K562 (cell line): ENCODE data around the gene NTM. TPM values are rescaled to one million over a fixed set of nuclear protein-coding genes. Genes with fewer than 3 reads are reported as not detected.

Experiments
- ATAC-seq: fragments of 200-7000 bp; cut with Tn5 transposase; 3 replicates; pipeline ENCODE4 v1.9.1; 2020; ENCODE audit warnings: moderate library complexity
- BruUV-seq: library from RNA; stranded (reverse); fragments of 400-500 nt; replicated peaks from 2 replicates; lab custom pipeline; 2021; lab: Mats Ljungman, UMichigan
- CTCF ChIA-PET: fragments of 300-600 bp; formaldehyde crosslinking; extraction: SDS; loops from one replicate; lab custom pipeline; 2021; ENCODE audit warnings: low intra/inter-chr PET ratio; lab: Yijun Ruan, JAX
- POLR2A ChIA-PET: fragments of 300-600, 350-650 bp; sonication (Branson Sonifier 250); formaldehyde crosslinking; extraction: SDS; loops from one replicate; lab custom pipeline; 2021; ENCODE audit warnings: antibody characterized with exemption, inconsistent platforms; lab: Yijun Ruan, JAX
- DNase-seq, 4 experiments: peaks; one replicate each; pipeline versions ENCODE4 v3.0.0 to v3.0.0-alpha.2; 2011 to 2018; ENCODE audit warnings: low spot score in 3 of 4, mixed read lengths in 3 of 4; ENCODE audit errors: extremely low read depth in 1 of 4
- FAIRE-seq: peaks from 2 replicates; lab custom pipeline; 2011; peaks lifted over from hg19 to GRCh38; lab: Jason Lieb, UNC
- H2AFZ ChIP-seq: 2 replicates; pipeline ENCODE4 v1.6.0; 2011; ENCODE audit warnings: low read depth, low read length, control low read depth, inconsistent platforms
- H3K27ac ChIP-seq: fragments of 200-600 bp; 3 replicates; pipeline ENCODE4 v1.8.0; 2011; ENCODE audit warnings: low read depth, mild to moderate bottlenecking, control low read depth, inconsistent platforms, low read length, moderate library complexity, mixed read lengths; ENCODE audit errors: extremely low read depth
- H3K27me3 ChIP-seq, 2 experiments: fragments of 300-600 bp in 1 of 2; 2 replicates in 1 of 2; 3 replicates in 1 of 2; pipeline versions ENCODE4 v1.6.0 to v1.8.0; 2011; ENCODE audit warnings: inconsistent platforms in 2 of 2, low read length in 2 of 2, mild to moderate bottlenecking in 1 of 2, mixed read lengths in 1 of 2, moderate library complexity in 1 of 2; ENCODE audit not compliant: control insufficient read depth in 2 of 2, insufficient read depth in 2 of 2
- H3K36me3 ChIP-seq: fragments of 300-600 bp; 3 replicates; pipeline ENCODE4 v1.8.0; 2011; ENCODE audit warnings: mild to moderate bottlenecking, low read length, inconsistent platforms; ENCODE audit not compliant: control insufficient read depth, insufficient read depth
- H3K4me1 ChIP-seq, 2 experiments: fragments of 200-600 bp in 1 of 2; replicated peaks in 1 of 2; 2 replicates in 1 of 2; 3 replicates in 1 of 2; pipeline versions ENCODE4 v1.5.1 to v1.8.0; 2011; ENCODE audit warnings: inconsistent platforms in 2 of 2, low read length in 2 of 2, mild to moderate bottlenecking in 1 of 2, mixed read lengths in 1 of 2, moderate library complexity in 1 of 2; ENCODE audit not compliant: control insufficient read depth in 2 of 2, insufficient read depth in 2 of 2
- H3K4me2 ChIP-seq: 2 replicates; pipeline ENCODE4 v1.6.1; 2011; ENCODE audit warnings: low read length, control low read depth, inconsistent platforms, mixed read lengths; ENCODE audit not compliant: insufficient read depth
- H3K4me3 ChIP-seq: fragments of 200-600 bp; sonication (generic), shearing (Covaris generic); 2 replicates; pipeline ENCODE4 v1.5.1; 2016; ENCODE audit warnings: control low read depth, inconsistent platforms
- H3K79me2 ChIP-seq: fragments of 200-600 bp; 3 replicates; pipeline ENCODE4 v1.8.0; 2011; ENCODE audit warnings: low read length, inconsistent platforms; ENCODE audit not compliant: control insufficient read depth, insufficient read depth
- H3K9ac ChIP-seq, 2 experiments: 2 replicates each; pipeline versions ENCODE4 v1.6.0 to v1.6.1; 2011; ENCODE audit warnings: low read depth in 2 of 2, low read length in 2 of 2, control low read depth in 1 of 2, inconsistent platforms in 1 of 2, mild to moderate bottlenecking in 1 of 2, mixed read lengths in 1 of 2; ENCODE audit not compliant: insufficient read depth in 1 of 2
- H3K9me1 ChIP-seq: one replicate; pipeline ENCODE4 v1.6.0; 2011; ENCODE audit warnings: inconsistent platforms, mild to moderate bottlenecking, low read length, moderate library complexity; ENCODE audit not compliant: control insufficient read depth, insufficient read depth
- H3K9me3 ChIP-seq: replicated peaks from 2 replicates; pipeline ENCODE4 v1.5.1; 2011; ENCODE audit warnings: low read depth, low read length, inconsistent platforms; ENCODE audit not compliant: control insufficient read depth, insufficient read depth
- H4K20me1 ChIP-seq: replicated peaks from 2 replicates; pipeline ENCODE4 v1.6.1; 2011; ENCODE audit warnings: low read length, inconsistent platforms, mixed read lengths; ENCODE audit not compliant: control insufficient read depth, insufficient read depth
- CREM ChIP-seq: IDR thresholded peaks from 2 replicates; pipeline ENCODE4 v1.6.1; 2014; ENCODE audit warnings: antibody characterized with exemption, low read depth
- MXD1 ChIP-seq: fragments of 250-450 bp; sonication (Bioruptor Pico); IDR thresholded peaks from 2 replicates; pipeline ENCODE4 v1.8.0; 2021; ENCODE audit warnings: borderline replicate concordance, mild to moderate bottlenecking, moderate library complexity; ENCODE audit not compliant: poor library complexity, severe bottlenecking
- ZNF584 ChIP-seq: fragments of 200-800 bp; sonication (Bioruptor generic); IDR thresholded peaks from 2 replicates; pipeline ENCODE4 v1.6.1; 2016; ENCODE audit warnings: low read depth, mild to moderate bottlenecking, missing genetic modification characterization, missing compliant biosample characterization
- WGBS: fragments of 100-300 bp; shearing (Covaris generic); methylation state at CpG from one replicate; pipeline ENCODE4 v1.1.6; 2016; ENCODE audit warnings: low coverage, mixed read lengths; ENCODE audit not compliant: insufficient coverage; ENCODE audit errors: missing lambda C conversion rate; 5-methylcytosine and 5-hydroxymethylcytosine counted together
- in situ Hi-C: fragments of 300-500 bp; cut with MboI; formaldehyde crosslinking; loops from 4 replicates; pipeline ENCODE4 v1.15.0; 2018; ENCODE audit warnings: inconsistent platforms, mixed read lengths
- intact Hi-C: fragments of 100-400 bp; cut with micrococcal nuclease; formaldehyde crosslinking; loops from 2 replicates; pipeline ENCODE4 v1.14.2; 2022
- polyA plus RNA-seq, 8 experiments: library from polyadenylated mRNA; depleted of rRNA in 4 of 8; stranded (reverse) in 5 of 8; unstranded in 3 of 8; fragments of >200 nt; fragmentation: Nextera tagmentation in 2 of 8; fragmentation: Illumina TruSeq in 1 of 8; extraction: Ambion mirVana in 2 of 8; extraction: Trizol in 1 of 8; gene quantifications; 2 replicates each; pipeline versions ENCODE4 v1.2.1 to v1.2.3, GENCODE V29; 2011 to 2014; ENCODE audit warnings: inconsistent platforms in 1 of 8, missing spikeins in 1 of 8
- total RNA-seq, 7 experiments: library from RNA; depleted of rRNA in 6 of 7; stranded (reverse); fragments of >200 nt in 6 of 7; fragmentation: Illumina TruSeq in 2 of 7; extraction: Trizol in 2 of 7; gene quantifications; 2 replicates each; pipeline versions ENCODE4 v1.2.1 to v1.2.3, GENCODE V29; 2011 to 2021; ENCODE audit warnings: low replicate concordance in 1 of 7
- TF ChIP-seq, protein P1 (sequence below): IDR thresholded peaks from 2 replicates; pipeline ENCODE4 v1.6.1; 2016; ENCODE audit warnings: missing genetic modification characterization, missing compliant biosample characterization

The NTM gene
- total and polyA plus RNA-seq, 9 of the 15 experiments (the other 6 are each of a cell fraction or from before 2014, with no cell fraction given), result not detected

DNA sequence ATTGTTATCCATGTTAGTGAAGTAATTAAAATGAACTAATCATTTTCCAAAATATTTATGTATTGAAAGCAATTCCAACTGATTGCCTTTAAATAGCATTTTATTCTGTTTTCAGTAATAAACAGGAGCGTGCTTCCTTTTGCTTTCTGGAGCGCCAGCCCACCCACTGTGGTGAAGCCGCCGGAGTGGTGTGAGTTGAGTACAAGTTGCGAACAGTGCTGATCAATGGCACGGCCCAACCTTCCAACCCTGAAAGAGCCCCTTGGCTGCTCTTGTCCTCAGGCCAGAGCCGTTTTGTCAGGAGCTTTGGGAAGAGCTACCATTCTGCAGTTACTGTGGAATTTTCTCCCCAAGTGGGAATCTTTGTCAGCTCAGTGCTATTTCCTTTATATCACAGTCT is 42.8 kb downstream of the NTM start:
- H3K9me1 ChIP-seq, result no peaks in the 10 kb centered on the region
- no peaks in the 10 kb centered on the region for H3K4me1 ChIP-seq
- intact Hi-C loops (no loop called here), in situ Hi-C loops (no loop called here)
- no peaks in the 10 kb centered on the region for H3K36me3 ChIP-seq
- DNase-seq, result no peak
- no peak overlapping the region for H2AFZ ChIP-seq
- no peak overlapping the region for H3K4me3 ChIP-seq
- no peak for FAIRE-seq
- TF ChIP-seq CREM (no peak), MXD1 (CRISPR knock-in tag) (no peak), ZNF584 (CRISPR knock-in tag) (no peak)
- TF ChIP-seq, protein P1, sequence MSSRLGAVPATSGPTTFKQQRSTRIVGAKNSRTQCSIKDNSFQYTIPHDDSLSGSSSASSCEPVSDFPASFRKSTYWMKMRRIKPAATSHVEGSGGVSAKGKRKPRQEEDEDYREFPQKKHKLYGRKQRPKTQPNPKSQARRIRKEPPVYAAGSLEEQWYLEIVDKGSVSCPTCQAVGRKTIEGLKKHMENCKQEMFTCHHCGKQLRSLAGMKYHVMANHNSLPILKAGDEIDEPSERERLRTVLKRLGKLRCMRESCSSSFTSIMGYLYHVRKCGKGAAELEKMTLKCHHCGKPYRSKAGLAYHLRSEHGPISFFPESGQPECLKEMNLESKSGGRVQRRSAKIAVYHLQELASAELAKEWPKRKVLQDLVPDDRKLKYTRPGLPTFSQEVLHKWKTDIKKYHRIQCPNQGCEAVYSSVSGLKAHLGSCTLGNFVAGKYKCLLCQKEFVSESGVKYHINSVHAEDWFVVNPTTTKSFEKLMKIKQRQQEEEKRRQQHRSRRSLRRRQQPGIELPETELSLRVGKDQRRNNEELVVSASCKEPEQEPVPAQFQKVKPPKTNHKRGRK (tag), result no peak
- BruUV-seq, result no TSS peak
- no peak overlapping the region for H3K27ac ChIP-seq
- CTCF ChIA-PET, result no interaction called here
- WGBS, result under 1% methylated on average over 7 of the region's 7 CpGs
- POLR2A ChIA-PET, result no interaction called here
- H3K79me2 ChIP-seq, result no peaks in the 10 kb centered on the region
- no peaks in the 10 kb centered on the region for H3K27me3 ChIP-seq
- no peak overlapping the region for H3K4me2 ChIP-seq
- no peaks in the 10 kb centered on the region for H3K9me3 ChIP-seq
- ATAC-seq, result no peak
- no peak overlapping the region for H3K9ac ChIP-seq
- no peaks in the 10 kb centered on the region for H4K20me1 ChIP-seq
